GM12864 (cell line): ENCODE measurements around the gene AGAP3.

ENCODE experiments used
- DNase-seq: peaks from one replicate; pipeline ENCODE4 v3.0.0-alpha.2; 2011; ENCODE audit warnings: low read depth
- H3K4me3 ChIP-seq: 2 replicates; pipeline ENCODE4 v1.5.1; 2011; ENCODE audit warnings: mild to moderate bottlenecking, low read depth, low read length, control low read depth
- TF ChIP-seq, protein P1 (sequence below): IDR thresholded peaks from 2 replicates; pipeline ENCODE4 v1.5.1; 2011; ENCODE audit warnings: low read depth, mild to moderate bottlenecking, moderate library complexity, low read length, control low read depth, inconsistent platforms; ENCODE audit errors: missing control alignments

The AGAP3 gene

DNA sequence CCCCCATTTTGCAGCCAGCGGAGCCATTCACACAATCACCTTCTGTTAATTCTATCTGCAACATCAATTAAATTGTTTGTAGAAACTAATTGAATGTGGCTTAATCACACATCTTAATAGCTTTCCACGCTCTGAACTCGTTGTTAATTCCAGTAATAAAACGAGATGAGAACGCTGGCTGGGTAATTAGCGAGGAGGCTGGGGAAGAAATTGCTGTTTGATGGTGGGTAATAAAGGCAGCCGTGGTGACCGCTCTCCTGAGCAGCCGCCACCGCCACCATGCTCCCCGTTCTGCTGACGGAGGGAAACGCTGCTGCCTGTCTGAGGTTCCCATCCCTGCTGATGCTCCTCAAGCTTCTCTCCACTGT is 44.9 kb downstream of the AGAP3 start:
- TF ChIP-seq, protein P1, sequence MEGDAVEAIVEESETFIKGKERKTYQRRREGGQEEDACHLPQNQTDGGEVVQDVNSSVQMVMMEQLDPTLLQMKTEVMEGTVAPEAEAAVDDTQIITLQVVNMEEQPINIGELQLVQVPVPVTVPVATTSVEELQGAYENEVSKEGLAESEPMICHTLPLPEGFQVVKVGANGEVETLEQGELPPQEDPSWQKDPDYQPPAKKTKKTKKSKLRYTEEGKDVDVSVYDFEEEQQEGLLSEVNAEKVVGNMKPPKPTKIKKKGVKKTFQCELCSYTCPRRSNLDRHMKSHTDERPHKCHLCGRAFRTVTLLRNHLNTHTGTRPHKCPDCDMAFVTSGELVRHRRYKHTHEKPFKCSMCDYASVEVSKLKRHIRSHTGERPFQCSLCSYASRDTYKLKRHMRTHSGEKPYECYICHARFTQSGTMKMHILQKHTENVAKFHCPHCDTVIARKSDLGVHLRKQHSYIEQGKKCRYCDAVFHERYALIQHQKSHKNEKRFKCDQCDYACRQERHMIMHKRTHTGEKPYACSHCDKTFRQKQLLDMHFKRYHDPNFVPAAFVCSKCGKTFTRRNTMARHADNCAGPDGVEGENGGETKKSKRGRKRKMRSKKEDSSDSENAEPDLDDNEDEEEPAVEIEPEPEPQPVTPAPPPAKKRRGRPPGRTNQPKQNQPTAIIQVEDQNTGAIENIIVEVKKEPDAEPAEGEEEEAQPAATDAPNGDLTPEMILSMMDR = no peak
- H3K4me3 ChIP-seq = no peak overlapping the region
- DNase-seq = no peak

- TF ChIP-seq, protein P1 = no peak
- no peak for DNase-seq
- no peak overlapping the region for H3K4me3 ChIP-seq
Measured at GRCh38 chr7:151131592-151132293, 45.5 kb downstream of the AGAP3 start.

DNA sequence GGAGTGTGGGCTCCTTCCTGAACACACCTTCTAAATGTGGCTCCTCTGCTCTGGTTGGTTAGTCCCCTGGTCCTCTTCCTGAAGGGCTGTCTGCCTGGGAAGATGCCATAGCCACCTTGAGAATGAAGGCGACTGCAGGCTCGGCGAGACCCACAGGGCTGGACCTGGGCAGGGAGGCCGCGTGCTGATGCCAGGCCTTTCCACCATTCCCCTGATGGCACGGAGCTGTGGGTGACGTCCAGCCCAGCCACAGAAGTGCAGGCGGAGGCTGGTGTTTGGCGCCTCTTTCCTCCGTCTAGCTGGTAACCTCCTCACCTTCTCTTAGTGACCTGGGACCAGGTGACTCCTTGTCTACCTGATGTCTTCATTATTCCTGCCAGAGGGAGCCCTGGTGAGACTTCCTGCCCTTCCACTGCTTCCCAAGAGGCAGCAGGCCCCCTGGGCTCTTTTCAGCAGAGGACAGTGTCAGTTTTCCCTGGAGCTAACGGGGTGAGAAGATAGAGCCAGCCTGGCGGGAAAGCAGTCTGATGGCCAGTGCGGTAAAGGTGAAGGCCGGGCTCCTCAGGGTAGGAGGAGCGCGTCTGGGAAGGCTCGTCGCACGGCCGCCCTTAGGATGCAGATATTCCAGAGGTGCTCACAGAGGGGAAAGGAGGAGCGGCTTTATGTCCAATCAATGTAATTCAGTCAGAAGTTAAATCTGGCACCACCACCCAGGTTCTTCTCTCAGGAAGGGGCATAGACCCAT is 46.4 kb downstream of the AGAP3 start:
- TF ChIP-seq, protein P1 = no peak
- DNase-seq = no peak
- H3K4me3 ChIP-seq = no peak overlapping the region

- DNase-seq = no peak
- no peak overlapping the region for H3K4me3 ChIP-seq
- TF ChIP-seq, protein P1 = no peak
Measured at GRCh38 chr7:151133266-151133985, 47.2 kb downstream of the AGAP3 start.

- no peak for DNase-seq
- no peak overlapping the region for H3K4me3 ChIP-seq
- TF ChIP-seq, protein P1 = no peak
Measured at GRCh38 chr7:151133986-151134742, 47.9 kb downstream of the AGAP3 start.

DNA sequence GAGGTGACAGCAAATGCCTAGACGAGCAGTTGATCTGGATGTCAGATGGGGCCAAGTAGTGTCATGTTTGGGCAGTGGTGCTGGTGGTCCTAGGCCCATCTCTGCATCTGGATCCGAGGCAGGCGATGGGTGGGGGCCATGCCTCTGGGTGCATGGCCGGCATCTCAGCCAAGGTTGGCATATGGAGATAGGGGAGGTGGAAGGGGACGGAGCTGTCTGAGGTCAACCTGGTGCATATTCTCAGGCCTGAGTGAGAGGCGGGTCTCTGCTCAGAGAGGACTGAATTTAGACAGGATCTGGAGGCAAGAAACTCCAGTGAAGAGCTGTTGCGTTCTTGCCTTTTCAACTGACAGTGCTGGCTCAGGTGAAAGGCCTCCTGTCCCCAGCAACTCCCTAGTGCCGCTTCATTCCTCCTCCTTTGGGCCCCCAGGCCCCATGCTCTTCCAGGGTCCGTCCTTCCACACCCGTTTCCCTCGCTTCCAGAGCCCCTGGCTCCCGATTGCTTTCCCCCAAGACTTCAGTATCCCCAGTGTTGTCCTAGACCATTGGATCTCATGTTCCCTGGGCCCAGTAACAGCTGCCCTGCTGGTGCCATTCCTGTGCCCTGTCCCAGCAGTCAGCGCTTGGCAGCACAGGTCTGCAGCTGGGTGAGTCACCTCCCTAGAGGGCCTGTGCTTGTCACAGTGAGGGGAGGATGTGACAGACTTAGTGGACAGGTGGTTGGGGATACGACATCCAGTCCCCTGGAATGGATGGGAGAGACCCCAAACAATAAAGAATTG is 48.7 kb downstream of the AGAP3 start:
- TF ChIP-seq, protein P1 = no peak
- DNase-seq = no peak
- H3K4me3 ChIP-seq = no peak overlapping the region
